ENCODE data around the gene SGSH. TPM values are rescaled to one million over a fixed set of nuclear protein-coding genes. Genes with fewer than 3 reads are reported as not detected.
A peak's percentile ranks its signal among the peaks of the same experiment; 100 is the strongest.

Gene SGSH
- total RNA-seq, 1 experiment from 2014 or later, result 19.8 TPM

DNA sequence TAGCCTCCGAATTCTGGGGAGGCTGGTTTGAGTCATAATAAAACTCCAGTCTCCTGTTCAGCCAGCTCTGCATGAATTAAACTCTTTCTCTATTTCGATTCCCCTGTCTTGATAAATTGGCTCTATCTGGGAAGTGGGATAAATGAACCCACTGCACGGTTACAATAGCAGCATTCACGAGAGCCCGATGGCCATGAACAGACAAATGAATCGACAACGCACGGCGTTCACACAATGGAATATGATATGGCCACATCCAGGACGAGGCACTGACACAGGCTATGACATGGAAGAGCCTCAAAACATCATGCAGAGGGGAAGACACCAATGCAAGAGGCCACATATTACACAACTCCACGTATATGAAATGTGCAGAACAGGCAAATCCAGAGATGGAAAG lies 55.9 kb downstream of the SGSH start:
- Mint-ChIP-seq H3K4me1 (peaks cover 28 to 40% of the 10 kb centered on the region in 2 experiments), H3K27me3 (ENCODE audit: low read depth) (peaks cover 23% of the 10 kb centered on the region), H3K4me3 (no peak overlapping the region), H3K9me3 (no peaks in the 10 kb centered on the region; a peak in 1 of 5 replicates), H3K36me3 (ENCODE audit: insufficient read depth in 1 of 3, low read depth in 3 of 3) (no peaks in the 10 kb centered on the region), H3K27ac (0 out of 7 replicates have a peak overlapping the region, but pooled peaks of 1 of the 3 experiments have one; percentile 1)
- Histone ChIP-seq H4K8ac (replicated peaks; ENCODE audit: insufficient read length, low read depth, low read length) (no peak overlapping the region), H3K79me1 (ENCODE audit: insufficient read depth, low read depth, low read length, poor library complexity, severe bottlenecking) (no peaks in the 10 kb centered on the region), H3K18ac (ENCODE audit: insufficient read length, low read depth, low read length) (no peak overlapping the region), H3T11ph (ENCODE audit: low read length) (no peak overlapping the region), H2BK12ac (ENCODE audit: insufficient read length, low read depth, low read length) (no peak overlapping the region), H3K9me3 (ENCODE audit: control insufficient read depth, low read depth, low read length) (no peaks in the 10 kb centered on the region), H3K9ac (ENCODE audit: extremely low read depth, insufficient read length, low read length) (no peak overlapping the region), H3K23me2 (ENCODE audit: insufficient read length, low read depth, low read length, poor library complexity, severe bottlenecking) (no peaks in the 10 kb centered on the region), H4K91ac (ENCODE audit: insufficient read length, low read depth, low read length) (no peak overlapping the region), H2AFZ (ENCODE audit: low read length) (no peak overlapping the region), H2BK15ac (ENCODE audit: low read depth, low read length) (no peak overlapping the region), H3K27me3 (ENCODE audit: insufficient read depth, low read length) (no peaks in the 10 kb centered on the region; the same call in 1 of the 2 replicates), H3K23ac (ENCODE audit: insufficient read length, low read depth, low read length) (no peak overlapping the region), H2BK5ac (ENCODE audit: insufficient read length, low read length) (no peak overlapping the region), H2BK120ac (ENCODE audit: low read depth, low read length, poor library complexity, severe bottlenecking) (no peak overlapping the region), H4K5ac (ENCODE audit: insufficient read length, low read depth, low read length) (no peak overlapping the region), H3K4ac (ENCODE audit: low read depth, low read length) (no peak overlapping the region), H3K56ac (ENCODE audit: insufficient read length, low read depth, low read length) (no peak overlapping the region), H2BK20ac (ENCODE audit: low read depth, low read length, poor library complexity, severe bottlenecking) (no peak overlapping the region), H3K79me2 (ENCODE audit: insufficient read depth, low read length) (no peaks in the 10 kb centered on the region), H2AK5ac (ENCODE audit: insufficient read length, low read length) (no peak overlapping the region), H4K20me1 (ENCODE audit: control insufficient read depth, insufficient read depth, insufficient read length) (no peaks in the 10 kb centered on the region), H3K4me2 (ENCODE audit: insufficient read depth, insufficient read length, low read length) (no peak overlapping the region), H3K14ac (ENCODE audit: insufficient read depth, low read length) (no peak overlapping the region), H3K4me1 (ENCODE audit: insufficient read depth, low read length) (peaks cover 5% of the 10 kb centered on the region; the same call in 1 of the 2 replicates), H3K27ac (ENCODE audit: insufficient read length, low read depth, low read length) (no peak overlapping the region)
- TF ChIP-seq, protein P1, sequence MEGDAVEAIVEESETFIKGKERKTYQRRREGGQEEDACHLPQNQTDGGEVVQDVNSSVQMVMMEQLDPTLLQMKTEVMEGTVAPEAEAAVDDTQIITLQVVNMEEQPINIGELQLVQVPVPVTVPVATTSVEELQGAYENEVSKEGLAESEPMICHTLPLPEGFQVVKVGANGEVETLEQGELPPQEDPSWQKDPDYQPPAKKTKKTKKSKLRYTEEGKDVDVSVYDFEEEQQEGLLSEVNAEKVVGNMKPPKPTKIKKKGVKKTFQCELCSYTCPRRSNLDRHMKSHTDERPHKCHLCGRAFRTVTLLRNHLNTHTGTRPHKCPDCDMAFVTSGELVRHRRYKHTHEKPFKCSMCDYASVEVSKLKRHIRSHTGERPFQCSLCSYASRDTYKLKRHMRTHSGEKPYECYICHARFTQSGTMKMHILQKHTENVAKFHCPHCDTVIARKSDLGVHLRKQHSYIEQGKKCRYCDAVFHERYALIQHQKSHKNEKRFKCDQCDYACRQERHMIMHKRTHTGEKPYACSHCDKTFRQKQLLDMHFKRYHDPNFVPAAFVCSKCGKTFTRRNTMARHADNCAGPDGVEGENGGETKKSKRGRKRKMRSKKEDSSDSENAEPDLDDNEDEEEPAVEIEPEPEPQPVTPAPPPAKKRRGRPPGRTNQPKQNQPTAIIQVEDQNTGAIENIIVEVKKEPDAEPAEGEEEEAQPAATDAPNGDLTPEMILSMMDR (conservative IDR thresholded peaks at IDR 0.05), result no peak
- no CpG with 5 or more reads among the region's 11 CpGs for WGBS (ENCODE audit: extremely low coverage, insufficient read length, low lambda C conversion rate)
- DNase-seq, result no peak
